Skin epidermis (tissue), 12 donors: ENCODE results near the gene MICAL2.

Experiments
- H3K27ac ChIP-seq, 21 experiments: fragments of 200-600 bp; sonication (generic) in 11 of 21; one replicate each; pipeline ENCODE4 v1.5.0; 2020; ENCODE audit warnings: mild to moderate bottlenecking in 3 of 21, inconsistent platforms in 2 of 21, moderate library complexity in 2 of 21
- H3K4me3 ChIP-seq, 7 experiments: fragments of 200-600 bp; sonication (generic) in 2 of 7; one replicate each; pipeline ENCODE4 v1.5.0; 2020; ENCODE audit warnings: inconsistent platforms in 2 of 7, mild to moderate bottlenecking in 2 of 7, moderate library complexity in 1 of 7

MICAL2 gene

DNA sequence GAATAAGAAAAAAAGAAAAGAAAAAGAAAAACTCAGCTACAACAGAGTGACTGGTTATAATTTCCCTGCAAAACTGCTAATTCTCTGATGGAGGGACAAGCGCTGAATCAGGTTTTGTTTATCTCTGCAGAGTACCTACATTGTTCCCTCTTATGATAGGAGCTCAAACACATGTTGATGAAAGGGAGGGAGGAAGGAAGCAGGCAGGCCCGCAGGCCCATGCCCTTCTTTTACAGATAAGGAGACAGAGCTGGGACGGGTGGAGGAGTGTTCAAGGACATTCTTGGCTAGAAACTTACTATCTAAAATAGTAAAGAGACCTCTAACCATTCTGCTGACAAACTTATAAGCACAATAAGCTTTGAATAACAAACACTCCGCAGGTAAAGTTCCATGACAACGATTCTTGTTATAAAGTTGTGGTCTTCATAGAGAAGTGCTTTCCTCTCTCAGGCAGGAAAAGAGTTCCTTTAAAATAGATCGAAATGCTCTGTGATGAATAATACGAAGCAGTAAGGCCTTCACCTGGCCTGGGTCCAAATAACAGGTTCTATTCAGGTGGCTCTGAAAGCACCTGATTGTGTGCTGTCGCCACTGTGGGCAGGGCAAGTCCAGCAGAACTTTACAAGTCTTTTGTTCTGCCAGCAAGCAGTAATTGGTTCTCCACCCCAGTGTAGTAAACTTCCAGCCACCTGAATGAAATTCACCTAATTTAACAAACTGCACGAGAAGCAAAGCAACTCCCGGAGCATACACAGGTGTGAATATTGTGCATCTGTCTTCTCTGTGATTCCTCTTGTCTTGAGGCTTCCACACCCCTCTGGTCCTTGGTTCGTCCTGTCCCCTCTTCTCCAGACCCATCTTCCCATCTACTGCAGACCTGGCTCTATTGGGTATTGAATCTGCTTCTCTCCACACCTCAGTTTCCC is 15.3 kb upstream of the MICAL2 start:
- no peak overlapping the region for H3K27ac ChIP-seq

DNA sequence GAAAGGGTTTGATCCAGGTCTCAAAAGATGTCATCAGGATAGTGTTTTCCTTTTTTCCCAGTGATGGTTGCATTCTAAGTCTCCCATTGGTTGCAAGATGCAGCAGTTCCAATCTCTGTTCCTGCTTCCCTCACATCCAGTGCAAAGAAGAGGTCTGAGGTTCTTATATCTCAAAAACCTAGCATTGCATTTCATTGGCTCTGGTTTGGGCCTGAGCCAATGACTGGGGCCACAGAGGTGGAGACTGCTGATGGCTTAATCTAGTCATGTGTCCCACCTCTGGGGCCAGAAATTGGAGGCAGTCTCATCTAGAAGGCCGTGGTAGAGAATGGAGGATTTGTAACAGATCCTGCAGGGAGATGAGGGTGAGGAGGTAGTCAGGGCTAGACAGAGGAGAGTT is 13.2 kb upstream of the MICAL2 start:
- peak overlapping the region in 1 of 21 experiments; percentile 22 for H3K27ac ChIP-seq
- no peak overlapping the region for H3K4me3 ChIP-seq

More for the DNA sequence above, 15.3 kb upstream of the MICAL2 start:
- no peak overlapping the region for H3K4me3 ChIP-seq

DNA sequence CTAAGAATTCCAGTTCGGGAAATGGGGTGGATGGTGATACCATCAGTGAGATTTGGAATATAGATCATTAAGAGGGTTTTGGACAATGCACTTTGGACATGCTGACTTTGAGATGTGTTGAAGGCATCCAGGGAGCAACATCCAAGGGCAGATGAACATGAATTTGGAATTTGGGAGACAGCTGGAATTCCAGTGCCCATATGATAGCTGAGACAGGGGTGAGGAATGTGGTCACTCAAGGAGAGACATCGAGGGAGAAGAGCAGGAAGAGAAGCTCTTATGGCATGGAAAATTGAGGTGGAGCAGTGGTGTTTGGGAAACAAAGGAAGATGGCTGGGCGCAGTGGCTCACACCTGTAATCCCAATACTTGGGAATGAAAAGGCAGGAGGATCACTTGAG is 11.8 kb upstream of the MICAL2 start:
- Histone ChIP-seq H3K4me3 (no peak overlapping the region), H3K27ac (no peak overlapping the region)

DNA sequence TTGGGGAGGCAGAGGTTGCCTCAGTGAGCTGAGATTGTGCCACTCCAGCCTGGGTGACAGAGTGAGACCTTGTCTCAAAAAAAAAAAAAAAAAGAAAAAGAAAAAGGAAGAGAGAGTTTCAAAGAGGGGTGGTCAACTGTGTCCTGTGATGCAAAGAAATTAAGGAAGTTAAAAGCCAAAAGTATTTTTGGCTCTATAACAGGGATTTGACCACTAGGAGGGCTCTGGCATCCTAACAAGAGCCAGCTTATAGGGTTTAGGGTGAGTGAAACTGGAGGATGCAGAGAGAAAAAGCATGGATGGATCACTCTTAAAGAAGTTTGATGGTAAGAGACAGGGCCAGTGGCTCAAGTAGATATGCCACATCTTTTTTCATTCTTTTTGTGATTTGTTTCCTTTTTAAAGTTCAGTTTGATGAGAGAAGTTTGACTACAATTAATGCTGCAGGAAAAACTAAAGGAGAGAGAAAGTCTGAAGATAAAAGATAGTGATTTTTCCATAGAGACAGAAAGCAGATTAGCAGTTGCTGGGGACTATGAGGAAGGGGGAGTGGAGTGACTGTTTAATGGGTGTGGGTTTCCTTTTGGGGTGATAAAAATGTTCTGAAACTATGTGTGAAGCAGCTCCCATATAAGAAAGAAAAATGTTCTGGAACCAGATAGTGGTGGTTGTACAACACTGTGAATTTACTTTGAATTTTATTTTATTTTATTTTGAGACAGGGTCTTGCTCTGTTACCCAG is 11.1 kb upstream of the MICAL2 start:
- Histone ChIP-seq H3K4me3 (no peak overlapping the region), H3K27ac (no peak overlapping the region)

DNA sequence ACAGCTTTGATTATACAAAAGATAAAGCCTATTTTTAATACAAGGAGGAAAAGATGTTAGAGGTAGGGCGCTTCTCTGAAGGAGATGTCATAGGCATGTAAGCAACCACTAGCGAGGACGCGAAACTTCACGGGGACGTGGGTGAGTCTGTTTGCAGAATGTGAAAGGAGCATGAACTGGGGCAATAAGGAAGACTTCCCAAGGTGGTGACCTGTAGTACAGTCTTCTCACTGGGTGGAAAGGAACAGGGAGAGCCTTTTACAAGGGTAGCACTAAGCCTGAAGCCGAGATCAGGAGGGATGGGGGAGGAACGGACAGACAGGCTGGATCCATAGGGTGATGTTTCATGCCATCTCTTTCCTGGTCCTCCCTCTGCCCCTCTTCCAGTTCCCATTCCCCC is 10.0 kb upstream of the MICAL2 start:
- H3K27ac ChIP-seq = no peak overlapping the region
- H3K4me3 ChIP-seq = no peak overlapping the region

DNA sequence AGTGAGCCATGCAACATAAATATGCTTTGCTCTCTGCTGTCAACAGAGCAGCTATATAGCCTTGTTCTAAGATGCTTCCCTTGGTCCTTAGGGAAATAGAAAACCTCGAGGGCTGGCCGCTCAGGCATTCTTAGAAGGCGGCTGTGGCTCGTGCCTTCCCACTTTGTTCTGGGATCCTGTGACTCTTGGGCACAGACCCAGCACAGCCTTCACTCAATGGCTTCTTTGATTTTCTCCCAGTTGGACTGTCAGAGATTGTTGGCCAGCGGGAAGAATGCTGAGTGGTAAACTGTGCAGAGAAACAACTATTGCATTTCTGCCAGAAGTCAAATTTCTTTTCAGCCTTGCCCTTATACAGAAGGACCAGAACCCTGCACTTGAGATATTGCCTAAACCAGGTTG is 9.5 kb upstream of the MICAL2 start:
- no peak overlapping the region for H3K27ac ChIP-seq
- no peak overlapping the region for H3K4me3 ChIP-seq

DNA sequence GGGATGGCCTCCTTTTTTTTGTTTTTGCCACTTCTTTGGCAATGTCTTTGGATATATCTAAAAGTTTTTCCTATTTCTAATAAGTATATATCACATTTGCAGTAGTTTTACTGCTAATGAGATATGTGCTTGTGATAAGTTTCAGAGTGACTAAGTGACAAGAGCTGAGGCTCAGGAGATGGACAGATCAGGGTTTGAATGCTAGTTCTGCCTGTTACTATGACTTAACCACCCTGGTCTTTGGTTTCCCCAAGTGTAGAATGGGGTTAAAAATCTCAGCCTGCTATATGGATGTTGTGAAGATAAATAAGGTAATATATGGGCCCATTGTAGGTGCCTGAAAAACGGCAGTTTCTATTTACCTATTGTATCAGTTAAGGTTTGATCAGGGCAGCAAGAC is 9.1 kb upstream of the MICAL2 start:
- no peak overlapping the region for H3K27ac ChIP-seq

DNA sequence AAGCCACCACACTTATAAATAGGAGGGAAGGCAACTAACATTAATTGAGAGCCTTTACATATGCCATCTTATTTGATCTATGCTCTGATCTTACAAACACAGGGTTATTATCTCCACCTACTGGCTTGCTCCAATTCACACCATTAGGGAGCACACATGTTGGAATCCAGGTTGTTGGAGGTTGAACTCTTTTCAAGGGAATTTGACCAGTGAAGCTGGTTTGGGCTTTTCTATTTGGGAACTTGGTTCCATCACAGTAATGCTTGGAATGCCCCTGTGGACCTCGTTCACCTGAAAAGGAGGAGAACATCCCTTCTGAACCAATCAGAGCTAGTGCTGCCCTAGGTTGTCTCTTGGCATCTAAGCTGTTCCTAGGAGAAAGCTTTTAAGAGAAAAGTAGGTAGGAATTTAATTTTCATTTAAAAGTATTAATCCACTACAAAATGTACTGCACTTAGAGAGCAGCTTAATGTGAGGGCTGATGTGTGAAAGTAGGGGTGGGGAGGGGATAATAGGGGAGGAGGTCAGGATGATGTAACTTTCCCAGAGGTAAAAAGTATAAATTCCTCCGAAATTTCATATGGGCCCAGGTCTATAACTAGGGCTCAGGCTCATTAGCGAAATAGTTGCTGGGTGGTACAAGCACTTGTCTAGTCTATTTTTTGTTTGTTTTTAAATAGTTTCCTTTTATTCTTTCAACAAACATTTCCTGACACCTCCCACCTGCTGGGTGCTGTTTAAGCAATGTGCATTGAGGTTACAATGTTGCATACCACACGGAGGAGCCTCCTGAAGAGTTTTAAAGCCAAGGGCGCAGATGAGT is 7.6 kb upstream of the MICAL2 start:
- Histone ChIP-seq H3K4me3 (no peak overlapping the region), H3K27ac (no peak overlapping the region)

More for the DNA sequence above, 9.1 kb upstream of the MICAL2 start:
- no peak overlapping the region for H3K4me3 ChIP-seq

DNA sequence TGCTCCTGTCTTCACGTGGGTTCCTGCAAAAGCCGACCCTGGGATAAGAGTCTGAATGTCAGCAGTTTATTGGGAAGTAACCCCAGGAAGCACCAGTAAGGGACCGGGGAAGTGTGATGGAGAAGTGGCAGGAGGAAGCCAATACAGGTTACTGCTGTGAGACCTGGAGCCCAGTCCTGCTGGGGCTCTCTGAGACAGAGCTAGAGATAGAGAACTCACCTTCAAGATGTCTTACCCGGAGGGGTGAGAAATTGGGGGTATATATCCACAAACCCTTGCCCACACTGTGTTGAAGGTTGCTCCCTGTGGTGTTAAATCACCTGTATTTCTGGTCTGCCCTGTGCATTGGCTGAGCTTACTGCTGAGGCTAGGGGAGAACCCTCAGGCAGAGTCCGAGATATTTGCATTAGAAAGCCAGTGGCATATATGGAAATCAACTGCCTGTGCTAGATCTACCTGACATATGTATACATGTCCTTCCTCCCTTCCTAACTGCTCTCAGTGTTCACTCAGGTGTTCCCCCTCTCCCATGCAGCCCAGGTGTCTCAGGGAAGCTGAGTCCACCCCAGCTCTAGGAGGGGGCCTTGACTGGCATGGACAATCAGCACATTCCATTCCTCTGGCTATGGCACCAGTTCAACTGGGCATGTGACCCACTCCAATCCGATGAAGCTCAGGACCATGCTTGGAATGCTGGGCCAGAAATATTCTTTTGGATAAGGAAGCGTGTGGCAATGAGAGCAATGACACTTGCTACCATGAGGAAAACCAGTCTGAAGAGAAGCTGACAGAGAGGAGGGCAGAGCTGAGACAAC is 6.8 kb upstream of the MICAL2 start:
- Histone ChIP-seq H3K27ac (no peak overlapping the region), H3K4me3 (no peak overlapping the region)

DNA sequence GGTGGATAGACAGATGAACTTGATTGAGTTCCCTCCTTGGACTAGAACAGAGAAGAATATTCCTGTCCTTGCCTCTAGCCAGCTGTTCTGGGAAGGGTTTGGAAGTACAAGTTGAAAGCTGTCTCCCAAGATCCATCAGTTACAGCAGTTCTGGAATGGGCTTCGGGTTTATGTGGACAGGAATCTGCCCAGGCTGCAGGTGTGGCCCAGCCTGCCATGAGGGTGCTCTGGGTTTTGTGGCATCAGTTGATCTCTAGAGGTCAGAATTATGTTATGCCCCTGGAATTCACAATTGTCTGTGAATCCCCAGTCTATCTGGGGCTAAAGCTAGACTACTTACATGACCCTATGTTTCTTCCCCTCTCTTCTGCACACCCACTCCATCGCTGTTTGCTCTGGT is 4.9 kb upstream of the MICAL2 start:
- Histone ChIP-seq H3K4me3 (no peak overlapping the region), H3K27ac (no peak overlapping the region)

DNA sequence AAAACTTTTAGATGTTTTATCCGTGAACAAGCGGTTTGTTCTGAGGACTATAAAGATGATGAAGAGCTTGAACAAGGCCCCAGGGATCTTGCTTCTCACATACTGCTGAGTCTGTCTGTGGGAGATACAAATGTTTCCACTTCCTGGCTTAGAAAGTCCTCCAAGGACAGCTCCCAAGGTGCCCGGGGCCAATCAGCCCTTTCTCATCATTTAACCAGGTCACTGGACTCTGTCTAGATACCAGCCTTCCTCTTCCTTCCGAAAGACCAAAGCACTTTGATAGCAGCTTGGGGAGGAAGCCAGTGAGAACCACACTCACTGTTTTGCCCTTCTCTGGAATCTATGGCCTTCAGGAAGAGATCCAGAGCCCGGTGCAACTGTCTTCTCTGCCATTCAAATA is 4.3 kb upstream of the MICAL2 start:
- no peak overlapping the region for H3K4me3 ChIP-seq
- no peak overlapping the region for H3K27ac ChIP-seq

DNA sequence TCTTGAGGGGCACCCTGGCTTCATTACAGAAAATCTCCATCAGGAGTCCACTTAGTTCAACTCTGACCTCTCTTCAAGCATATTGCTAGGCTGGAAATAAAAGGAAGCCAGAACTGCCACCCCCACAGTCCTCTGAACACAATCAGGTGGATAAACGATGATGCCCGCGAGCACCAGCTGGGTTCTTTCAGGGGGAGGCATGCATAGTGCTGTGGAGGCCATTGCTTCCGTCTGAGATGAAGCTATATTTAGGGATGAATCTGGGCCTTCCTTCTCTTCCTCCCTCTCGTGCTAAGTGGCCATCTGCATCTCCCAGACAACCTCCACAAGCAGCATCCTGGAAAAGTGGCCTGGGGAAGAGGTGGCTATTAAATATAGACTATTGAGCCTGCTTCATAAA is 3.9 kb upstream of the MICAL2 start:
- Histone ChIP-seq H3K4me3 (no peak overlapping the region), H3K27ac (no peak overlapping the region)

DNA sequence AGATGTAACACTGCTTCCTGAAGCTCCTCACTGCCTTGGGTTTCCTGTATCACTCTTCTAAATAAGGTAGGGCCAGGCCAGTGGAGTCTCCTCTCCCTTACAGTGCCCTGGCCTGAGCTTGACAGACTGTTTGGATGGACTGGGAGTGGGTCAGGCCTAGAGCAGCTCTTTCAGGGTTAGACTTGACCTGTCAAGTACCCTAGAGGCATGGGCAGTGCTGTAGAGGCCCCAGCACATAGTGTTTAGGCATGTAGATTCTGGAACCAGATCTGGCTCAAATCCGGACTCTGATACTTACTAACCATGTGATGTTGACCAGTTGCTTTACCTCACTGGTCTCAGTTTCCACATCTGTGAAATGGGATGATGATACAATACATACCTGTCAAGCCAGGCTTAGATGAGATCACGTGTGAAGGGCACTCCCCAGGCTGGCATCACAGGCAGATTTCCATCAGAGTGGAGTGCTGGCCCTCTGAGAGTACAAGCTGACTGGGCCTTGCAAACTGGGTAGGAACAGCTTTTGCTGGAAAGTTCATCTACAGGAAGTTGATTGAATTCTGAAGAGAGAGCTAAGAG is 1.4 kb upstream of the MICAL2 start:
- Histone ChIP-seq H3K4me3 (no peak overlapping the region), H3K27ac (peak overlapping the region in 10 of 21 experiments; percentile 79 to 95 (median 89))

DNA sequence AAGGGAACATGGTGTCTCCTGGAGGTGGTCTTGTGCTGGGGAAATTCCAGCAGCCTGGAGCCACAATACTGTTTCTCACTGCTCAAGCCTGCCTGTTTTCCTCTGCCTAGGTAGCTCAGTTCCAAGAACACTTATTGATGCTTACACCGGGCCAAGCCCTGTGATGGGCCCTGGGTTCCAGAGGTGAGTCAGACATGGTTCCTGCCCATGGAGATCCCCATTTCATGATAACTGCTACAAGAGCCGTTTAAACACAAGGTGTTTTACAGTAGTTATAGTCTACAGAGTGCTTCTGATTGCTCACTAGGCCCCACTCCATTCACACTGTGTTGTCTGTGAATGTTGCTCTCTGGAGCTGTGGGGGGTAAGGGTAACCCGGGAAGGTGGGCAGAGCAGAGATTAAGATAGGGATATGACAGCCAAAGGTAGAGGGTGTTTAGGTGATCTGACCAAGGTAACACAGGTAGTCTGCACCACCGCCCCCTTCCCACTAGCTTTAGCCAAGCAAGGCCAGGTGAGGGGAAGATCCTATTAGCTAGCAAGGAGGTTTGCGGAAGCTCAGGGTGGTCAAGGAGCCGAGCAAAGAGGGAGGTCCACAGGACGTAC is 696 bp upstream of the MICAL2 start:
- peak overlapping the region; percentile 70 to 93 (median 84) for H3K4me3 ChIP-seq
- H3K27ac ChIP-seq = peak overlapping the region in 20 of 21 experiments; percentile 39 to 95 (median 88)

DNA sequence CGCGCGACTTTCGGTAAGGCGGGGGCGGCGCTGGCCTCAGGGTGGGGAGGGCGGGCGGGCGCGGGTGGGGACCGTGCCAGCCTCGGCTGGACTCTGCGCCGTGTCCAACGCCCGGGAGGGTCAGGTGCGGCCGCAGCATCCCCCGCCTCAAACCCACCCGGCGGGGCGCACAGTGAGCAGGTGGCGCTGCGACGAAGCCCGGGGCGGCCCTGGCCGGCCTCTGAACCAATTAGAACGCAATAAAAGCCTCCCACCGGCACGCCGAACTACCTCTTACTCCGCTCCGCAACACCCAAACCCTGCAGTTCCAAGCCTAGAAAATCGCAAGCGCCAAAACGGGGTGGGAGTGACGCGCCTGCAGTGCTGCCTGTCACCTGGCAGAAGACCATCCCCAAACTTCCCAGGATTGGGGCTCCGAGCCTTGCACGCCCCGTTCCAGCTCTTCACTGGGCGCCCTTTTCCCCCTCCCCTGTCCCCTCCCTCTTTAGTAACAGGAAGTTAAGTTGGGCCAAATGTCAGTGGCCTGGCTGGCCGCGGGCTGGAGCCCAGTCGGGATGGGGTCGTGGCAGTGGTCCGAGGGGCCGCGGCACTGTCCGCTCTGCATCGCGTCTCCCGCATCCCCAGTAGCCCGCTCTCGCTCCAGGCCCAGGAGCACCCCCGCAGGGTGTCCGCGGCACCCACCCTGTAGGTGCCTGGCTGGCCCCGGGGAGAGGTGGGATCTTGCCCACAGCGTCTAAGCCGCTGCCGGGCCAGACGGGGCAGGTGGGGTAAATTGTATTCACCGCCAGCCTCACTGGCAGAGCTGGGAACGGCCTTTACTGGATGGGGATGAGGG is 541 bp downstream of the MICAL2 start:
- peak overlapping the region; percentile 70 to 93 (median 84) for H3K4me3 ChIP-seq
- H3K27ac ChIP-seq = peak overlapping the region; percentile 55 to 95 (median 88)

DNA sequence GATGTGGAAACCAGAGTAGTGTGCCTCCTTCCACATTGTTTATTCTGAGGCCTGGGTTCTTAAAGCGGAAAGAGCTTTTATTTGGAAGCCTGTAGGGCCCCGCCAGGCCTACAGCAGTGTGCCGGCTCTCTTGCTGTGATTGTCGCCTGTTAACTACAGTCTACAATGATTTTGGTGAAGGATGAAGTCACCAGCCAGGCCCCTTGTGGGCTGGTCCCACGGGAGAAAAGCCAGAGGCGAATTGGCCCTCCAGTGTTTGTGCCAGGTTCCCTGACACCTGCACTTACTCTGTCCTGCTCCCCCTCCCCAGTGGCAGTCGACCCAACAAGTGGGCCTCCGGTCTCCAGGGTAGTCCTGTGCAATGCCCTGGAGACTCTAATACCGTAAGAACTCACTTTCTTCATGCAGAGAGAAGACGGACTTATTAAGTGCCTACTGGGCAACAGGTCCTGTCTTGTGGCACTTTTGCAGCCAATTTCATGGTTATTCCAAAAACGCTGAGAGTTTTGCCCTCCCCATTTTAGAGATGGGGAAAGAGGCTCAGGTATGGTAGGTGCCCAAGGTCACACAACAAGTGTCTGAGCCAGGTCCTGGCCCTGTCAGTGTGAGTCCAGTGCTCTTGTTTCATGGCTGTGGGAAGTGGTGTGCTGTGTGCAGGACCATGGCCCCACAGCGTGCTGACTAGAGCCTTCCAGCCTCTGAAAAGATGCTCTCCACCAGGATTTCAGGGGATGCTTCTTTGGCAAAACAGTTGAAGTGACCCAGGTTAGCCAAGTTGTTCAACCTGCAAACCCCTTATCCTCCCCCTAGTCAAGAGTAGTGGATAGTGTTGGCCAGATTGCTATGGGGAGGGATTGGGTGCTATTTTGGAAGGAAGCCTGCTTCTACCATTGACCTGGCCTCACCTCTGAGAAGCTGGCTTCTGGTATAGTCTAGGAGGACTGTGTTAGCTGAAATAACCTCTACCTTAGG is 1.4 kb downstream of the MICAL2 start:
- Histone ChIP-seq H3K4me3 (peak overlapping the region; percentile 70 to 93 (median 84)), H3K27ac (peak overlapping the region in 17 of 21 experiments; percentile 79 to 95 (median 89))
